ENCODE results near the gene EFNA4. TPM values are rescaled to one million over a fixed set of nuclear protein-coding genes. Genes with fewer than 3 reads are reported as not detected.
A peak's percentile ranks its signal among the peaks of the same experiment; 100 is the strongest.

Gene EFNA4
- total and polyA plus RNA-seq, 2 of the 8 experiments (the other 6 are each of a cell fraction or from before 2014, with no cell fraction given), result 21.9 to 23.9 TPM

- no peaks in the 10 kb centered on the region; a peak in 2 of 7 replicates for H3K27me3 ChIP-seq (replicated peaks in 1 of 4; ENCODE audit: control insufficient read depth in 3 of 4, extremely low read depth in 1 of 4, insufficient read depth in 3 of 4, low read length in 3 of 4)
- H3K23me2 ChIP-seq (ENCODE audit: low read depth, low read length), result no peaks in the 10 kb centered on the region; the same call in 1 of the 2 replicates
- CTCF ChIA-PET (ENCODE audit: partially characterized antibody), result interaction anchor here (0.5 to 32.4 kb wide), 19 partner anchors 13 to 563 kb away, joined by 3 to 907 read pairs (median 4); partner anchors contain the start of genes ADAM15, DCST1, DCST2 and EFNA3
- H3K4me1 ChIP-seq (replicated peaks in 1 of 4; ENCODE audit: control insufficient read depth in 3 of 4, insufficient read depth in 4 of 4, low read length in 3 of 4), result peaks cover 0 to 11% (median 3%) of the 10 kb centered on the region in 4 experiments; a peak in 4 of 7 replicates
- no peak overlapping the region for H2BK120ac ChIP-seq (replicated peaks; ENCODE audit: low read depth, low read length)
- no peaks in the 10 kb centered on the region for H4K20me1 ChIP-seq (replicated peaks in 1 of 2; ENCODE audit: control insufficient read depth in 1 of 2, insufficient read depth in 2 of 2, low read length in 2 of 2)
- FAIRE-seq (no peak), DNase-seq (ENCODE audit: low read depth in 1 of 2, low spot score in 2 of 2) (no peak)
- peak overlapping the region; percentile 55; the same call in 1 of the 2 replicates for H2BK20ac ChIP-seq (ENCODE audit: low read length)
- no peak overlapping the region for H4K5ac ChIP-seq (ENCODE audit: insufficient read length, low read depth, low read length)
- no peak overlapping the region for H3K9ac ChIP-seq (replicated peaks in 1 of 4; ENCODE audit: extremely low read depth in 1 of 4, low read depth in 3 of 4, low read length in 3 of 4)
- TF ChIP-seq POLR2AphosphoS5 (IDR thresholded peaks at IDR 0.05; ENCODE audit: low read depth, low read length) (no peak), KDM1A (IDR thresholded peaks at IDR 0.05; ENCODE audit: borderline replicate concordance, low read length) (no peak), EGR1 (IDR thresholded peaks at IDR 0.05; ENCODE audit: borderline replicate concordance, low read depth, low read length) (no peak), EP300 (IDR thresholded peaks at IDR 0.05; ENCODE audit: borderline replicate concordance in 1 of 2, low read depth in 2 of 2, low read length in 2 of 2) (no peak), CHD2 (IDR thresholded peaks at IDR 0.05; ENCODE audit: low read length) (no peak)
- H4K8ac ChIP-seq (ENCODE audit: extremely low read depth, insufficient read depth, low read length), result peak overlapping the region; percentile 39
- POLR2A ChIA-PET (ENCODE audit: partially characterized antibody), result interaction anchor here (1.1 to 3.1 kb wide), 7 partner anchors 24 to 149 kb away, joined by 3 to 11 read pairs (median 4); partner anchors contain the start of genes PBXIP1 and SLC50A1
- H2BK5ac ChIP-seq (ENCODE audit: low read depth, low read length), result peak overlapping the region; percentile 68
- no peaks in the 10 kb centered on the region for H3K36me3 ChIP-seq (ENCODE audit: control insufficient read depth in 2 of 4, insufficient read depth in 4 of 4, low read length in 3 of 4)
- H3K4me2 ChIP-seq (ENCODE audit: insufficient read depth in 1 of 2, low read depth in 2 of 2, low read length in 2 of 2), result no peak overlapping the region
- H4K91ac ChIP-seq (replicated peaks; ENCODE audit: insufficient read length, low read length), result peak overlapping the region; percentile 4
- no peak overlapping the region for H3K4me3 ChIP-seq (ENCODE audit: extremely low read depth in 1 of 4, insufficient read depth in 2 of 4, low read depth in 3 of 4, low read length in 4 of 4)
- no peaks in the 10 kb centered on the region for H3K79me2 ChIP-seq (ENCODE audit: control insufficient read depth in 1 of 2, insufficient read depth in 2 of 2, low read length in 2 of 2)
- no peak overlapping the region for H2AFZ ChIP-seq (ENCODE audit: low read length)
- H3K56ac ChIP-seq (replicated peaks; ENCODE audit: insufficient read length, low read depth, low read length), result no peak overlapping the region
- H3K4ac ChIP-seq (replicated peaks; ENCODE audit: insufficient read length, low read depth, low read length), result peak overlapping the region; percentile 11
- H3K18ac ChIP-seq (ENCODE audit: extremely low read depth, low read length), result no peak overlapping the region
- H3K9me3 ChIP-seq (ENCODE audit: insufficient read depth in 2 of 2, low read depth in 1 of 2, low read length in 1 of 2), result no peaks in the 10 kb centered on the region
- peak overlapping the region; percentile 55 for H2BK15ac ChIP-seq (ENCODE audit: low read length)
- no peaks in the 10 kb centered on the region; the same call in 1 of the 2 replicates for H3K79me1 ChIP-seq (ENCODE audit: low read depth, low read length)
- H3K23ac ChIP-seq (ENCODE audit: insufficient read length), result no peak overlapping the region
- H2AK5ac ChIP-seq (ENCODE audit: low read depth, low read length), result no peak overlapping the region; the same call in 1 of the 2 replicates
- peak overlapping the region; percentile 81; the same call in 1 of the 2 replicates for H2BK12ac ChIP-seq (ENCODE audit: low read depth, low read length)
- H3K27ac ChIP-seq (ENCODE audit: low read depth, low read length), result no peak overlapping the region
- 98% methylated on average over 5 of the region's 6 CpGs; no CpG with 5 or more reads in 1 of the 2 experiments for WGBS, 2 experiments (ENCODE audit: extremely low coverage in 1 of 2, insufficient coverage in 1 of 2, insufficient read length in 1 of 2, insufficient replicate concordance in 2 of 2, low coverage in 1 of 2, low lambda C conversion rate in 2 of 2, missing lambda C conversion rate in 1 of 2)
- no peak overlapping the region for H3K14ac ChIP-seq (ENCODE audit: insufficient read length)
These were observed 19.2 kb upstream of the EFNA4 start for GRCh38 chr1:155044365-155044764.

All from H1 (cell line).